ENCODE data around the gene ARL17A. TPM values are rescaled to one million over a fixed set of nuclear protein-coding genes. Genes with fewer than 3 reads are reported as not detected.
"Not testable (repeated sequence)": the region's sequence is repeated elsewhere in the genome, so short reads cannot be mapped to it uniquely, and the experiment has no call there.

ARL17A gene
- total and polyA plus RNA-seq, 2 of the 4 experiments (the other 2 are of a cell fraction), result 1.4 to 7.9 TPM

DNA sequence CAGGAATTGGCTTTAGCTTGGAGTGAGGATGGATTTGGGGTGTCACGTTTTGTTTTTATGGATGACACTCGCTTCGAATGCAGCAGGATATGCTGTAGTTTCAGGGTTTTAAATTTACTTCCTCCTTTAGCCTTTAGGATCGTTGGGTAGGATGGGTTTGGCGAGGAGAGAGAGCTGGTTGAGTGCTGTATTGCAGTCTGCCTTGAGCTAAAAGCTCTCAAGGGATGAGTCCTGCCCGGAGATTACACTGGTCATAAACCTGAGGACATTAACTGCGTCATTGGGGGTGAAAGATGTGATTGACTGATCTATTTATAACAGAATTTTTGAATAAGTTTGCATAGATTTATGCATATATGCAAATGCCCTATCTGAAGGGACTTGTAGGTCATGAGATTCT, 11.8 kb upstream of the ARL17A start:
- H3K4ac ChIP-seq (ENCODE audit: low read depth, low read length); H4K8ac ChIP-seq (ENCODE audit: low read depth in 2 of 2, low read length in 2 of 2); DNase-seq; H3K14ac ChIP-seq (replicated peaks; ENCODE audit: low read depth, low read length); H2AFZ ChIP-seq (replicated peaks; ENCODE audit: low read length, poor library complexity); H3K9ac ChIP-seq (ENCODE audit: low read depth, low read length); H4K91ac ChIP-seq (ENCODE audit: insufficient read depth, low read depth, low read length); H4K20me1 ChIP-seq (ENCODE audit: insufficient read depth, low read length); H4K5ac ChIP-seq (ENCODE audit: low read depth, low read length); H3K36me3 ChIP-seq (ENCODE audit: control insufficient read depth, insufficient read depth, low read length); H2AK9ac ChIP-seq (replicated peaks; ENCODE audit: low read depth, low read length, poor library complexity); H3K4me2 ChIP-seq (ENCODE audit: low read depth, low read length); in situ Hi-C loops (cut with MboI; ENCODE audit: low sequenced_read_pairs); H3K9me3 ChIP-seq (ENCODE audit: control insufficient read depth, insufficient read depth, low read length); dilution Hi-C loops (cut with HindIII; ENCODE audit: low sequenced_read_pairs, unreplicated experiment); H3K27ac ChIP-seq (ENCODE audit: insufficient read depth, low read length); BruUV-seq (replicated peaks); H3K79me1 ChIP-seq (ENCODE audit: low read depth in 1 of 2, low read length in 2 of 2); H3K4me3 ChIP-seq (ENCODE audit: insufficient read depth, low read depth, low read length); H2AK5ac ChIP-seq (ENCODE audit: low read depth, low read length); H2BK120ac ChIP-seq (ENCODE audit: low read depth, low read length); H2BK5ac ChIP-seq (ENCODE audit: low read depth, low read length, poor library complexity, severe bottlenecking); H3K18ac ChIP-seq (ENCODE audit: low read depth, low read length); POLR2A ChIA-PET (ENCODE audit: unreplicated experiment); H3K23ac ChIP-seq (ENCODE audit: low read depth, low read length); H3K9me1 ChIP-seq (ENCODE audit: insufficient read depth, low read length); H3K4me1 ChIP-seq (ENCODE audit: control insufficient read depth, insufficient read depth, low read length); H2BK20ac ChIP-seq (ENCODE audit: low read depth, low read length); H3K27me3 ChIP-seq (ENCODE audit: control insufficient read depth, insufficient read depth, low read length); H3K56ac ChIP-seq (ENCODE audit: extremely low read depth, insufficient read depth, low read length); intact Hi-C loops (cut with micrococcal nuclease); H2BK15ac ChIP-seq (ENCODE audit: low read depth, low read length); CTCF ChIA-PET: not testable (repeated sequence)
- WGBS, 2 experiments (ENCODE audit: extremely low coverage in 2 of 2, insufficient read length in 1 of 2), result no CpG with 5 or more reads among the region's 7 CpGs
- ATAC-seq (ENCODE audit: low read depth), result peak; percentile 45

DNA sequence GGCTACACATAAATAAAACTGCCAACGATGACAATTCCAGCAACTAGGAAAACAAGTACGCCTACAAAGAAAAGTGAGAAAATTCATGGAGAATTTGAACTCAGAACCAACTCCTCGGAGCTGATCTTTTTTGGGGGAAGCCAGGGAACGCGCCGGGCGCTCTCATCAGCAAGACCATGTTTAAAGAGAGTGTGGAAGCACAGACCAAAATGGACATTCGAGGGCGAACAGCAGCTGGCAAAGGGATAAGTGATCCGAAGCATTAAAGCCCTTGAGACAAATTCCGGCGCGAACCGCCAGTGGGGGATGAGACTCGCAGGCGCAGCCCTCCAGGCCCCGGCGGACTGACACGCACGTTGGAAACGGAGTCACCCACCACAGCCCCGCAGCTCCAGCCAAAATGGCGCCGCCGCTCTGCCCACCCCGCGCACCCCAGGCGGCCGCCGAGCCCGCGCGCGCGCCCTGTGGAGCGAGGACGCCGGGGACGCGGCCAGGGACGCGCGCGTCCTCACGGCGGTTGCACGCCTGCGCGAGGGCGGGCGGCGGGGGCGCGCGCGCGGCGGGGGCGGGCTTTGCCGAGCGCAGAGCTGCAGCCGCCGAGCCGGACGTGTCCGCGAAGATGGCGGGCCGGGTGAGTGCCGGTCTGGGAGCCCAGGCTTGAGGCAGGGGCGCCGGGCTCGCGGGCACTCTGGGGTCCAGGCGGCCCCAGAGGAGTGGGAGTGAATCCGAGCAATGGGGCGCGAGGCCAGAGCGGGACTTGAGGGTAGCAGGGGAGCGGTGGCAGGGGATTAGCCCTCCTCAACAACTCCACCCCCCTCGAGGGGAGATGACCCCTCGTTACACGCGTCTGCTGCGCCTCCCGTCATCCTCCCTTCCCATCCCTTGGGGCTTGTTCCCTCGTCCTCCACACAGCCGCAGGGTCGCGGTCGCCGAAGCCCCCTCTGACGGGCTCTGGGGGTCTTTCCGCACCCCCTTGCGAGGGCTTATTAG, 11.0 kb upstream of the ARL17A start, which contains the start of gene NSF:
TSS of gene NSF (plus strand) at position 513 of the 990 bp plus-strand sequence. CDS start at position 620, 107 bp downstream.
- H4K5ac ChIP-seq (ENCODE audit: low read depth, low read length); BruUV-seq (replicated peaks); H3K18ac ChIP-seq (ENCODE audit: low read depth, low read length); H4K91ac ChIP-seq (ENCODE audit: insufficient read depth, low read depth, low read length); in situ Hi-C loops (cut with MboI; ENCODE audit: low sequenced_read_pairs); H2BK5ac ChIP-seq (ENCODE audit: low read depth, low read length, poor library complexity, severe bottlenecking); H4K20me1 ChIP-seq (ENCODE audit: insufficient read depth, low read length); H3K4ac ChIP-seq (ENCODE audit: low read depth, low read length); dilution Hi-C loops (cut with HindIII; ENCODE audit: low sequenced_read_pairs, unreplicated experiment); intact Hi-C loops (cut with micrococcal nuclease); H3K4me3 ChIP-seq (ENCODE audit: insufficient read depth, low read depth, low read length); H2BK120ac ChIP-seq (ENCODE audit: low read depth, low read length); H3K79me1 ChIP-seq (ENCODE audit: low read depth in 1 of 2, low read length in 2 of 2); H2AK9ac ChIP-seq (replicated peaks; ENCODE audit: low read depth, low read length, poor library complexity); POLR2A ChIA-PET (ENCODE audit: unreplicated experiment); H3K4me1 ChIP-seq (ENCODE audit: control insufficient read depth, insufficient read depth, low read length); H3K9me1 ChIP-seq (ENCODE audit: insufficient read depth, low read length); H3K36me3 ChIP-seq (ENCODE audit: control insufficient read depth, insufficient read depth, low read length); H3K23ac ChIP-seq (ENCODE audit: low read depth, low read length); H2AFZ ChIP-seq (replicated peaks; ENCODE audit: low read length, poor library complexity); CTCF ChIA-PET; H2AK5ac ChIP-seq (ENCODE audit: low read depth, low read length); H3K14ac ChIP-seq (replicated peaks; ENCODE audit: low read depth, low read length); H2BK20ac ChIP-seq (ENCODE audit: low read depth, low read length); H3K27ac ChIP-seq (ENCODE audit: insufficient read depth, low read length); H3K9ac ChIP-seq (ENCODE audit: low read depth, low read length); DNase-seq; H3K27me3 ChIP-seq (ENCODE audit: control insufficient read depth, insufficient read depth, low read length); H2BK15ac ChIP-seq (ENCODE audit: low read depth, low read length); H3K9me3 ChIP-seq (ENCODE audit: control insufficient read depth, insufficient read depth, low read length); H4K8ac ChIP-seq (ENCODE audit: low read depth in 2 of 2, low read length in 2 of 2); H3K56ac ChIP-seq (ENCODE audit: extremely low read depth, insufficient read depth, low read length); H3K4me2 ChIP-seq (ENCODE audit: low read depth, low read length): not testable (repeated sequence)
- ATAC-seq (ENCODE audit: low read depth), result peak; percentile 95
- WGBS, 2 experiments (ENCODE audit: extremely low coverage in 2 of 2, insufficient read length in 1 of 2), result no CpG with 5 or more reads among the region's 95 CpGs

Data from IMR-90 (cell line).